Epithelial cell of esophagus (primary cell): ENCODE measurements around the gene YTHDF2.

Experiments used
- DNase-seq: peaks from one replicate; pipeline ENCODE4 v3.0.0; 2010; ENCODE audit warnings: low read depth
- H3K4me3 ChIP-seq: 2 replicates; pipeline ENCODE4 v1.5.1; 2011; ENCODE audit warnings: mild to moderate bottlenecking, low read length, control low read depth
- CTCF ChIP-seq: IDR thresholded peaks from 2 replicates; pipeline ENCODE4 v1.5.1; 2011; ENCODE audit warnings: low read depth, mild to moderate bottlenecking, low read length, control low read depth, inconsistent platforms; ENCODE audit not compliant: insufficient read depth; ENCODE audit errors: missing control alignments

YTHDF2 gene

GRCh38 chr1:28778021-28778420, 41.3 kb downstream of the YTHDF2 start:
- TF ChIP-seq CTCF, result no peak
- H3K4me3 ChIP-seq, result no peak overlapping the region

GRCh38 chr1:28779751-28780408, 43.1 kb downstream of the YTHDF2 start:
- TF ChIP-seq CTCF, result no peak
- no peak overlapping the region for H3K4me3 ChIP-seq
- no peak for DNase-seq

More at GRCh38 chr1:28778021-28778420, 41.3 kb downstream of the YTHDF2 start:
- DNase-seq, result no peak

GRCh38 chr1:28781305-28781704, 44.6 kb downstream of the YTHDF2 start:
- DNase-seq, result no peak
- H3K4me3 ChIP-seq, result no peak overlapping the region
- TF ChIP-seq CTCF, result no peak

GRCh38 chr1:28782011-28782410, 45.3 kb downstream of the YTHDF2 start:
- H3K4me3 ChIP-seq, result no peak overlapping the region
- DNase-seq, result no peak
- no peak for TF ChIP-seq CTCF

- no peak for TF ChIP-seq CTCF
- no peak for DNase-seq
- no peak overlapping the region for H3K4me3 ChIP-seq
These were observed 46.6 kb downstream of the YTHDF2 start for GRCh38 chr1:28783363-28783762.

GRCh38 chr1:28789412-28789811, 52.7 kb downstream of the YTHDF2 start:
- TF ChIP-seq CTCF, result no peak
- DNase-seq, result no peak
- H3K4me3 ChIP-seq, result no peak overlapping the region

GRCh38 chr1:28789816-28790215, 53.1 kb downstream of the YTHDF2 start:
- H3K4me3 ChIP-seq, result no peak overlapping the region
- DNase-seq, result no peak
- TF ChIP-seq CTCF, result no peak
